Type B pancreatic cell (in vitro differentiated cells): Measurements from ENCODE around the gene ANKH. TPM values are rescaled to one million over a fixed set of nuclear protein-coding genes. Genes with fewer than 3 reads are reported as not detected.

ENCODE experiments used
- DNase-seq: peaks from one replicate; pipeline ENCODE4 v3.0.0; 2021; ENCODE audit warnings: mixed read lengths; ENCODE audit not compliant: unreplicated experiment; ENCODE audit errors: extremely low spot score
- H3K27ac Mint-ChIP-seq: 2 replicates; pipeline ENCODE4 v1.8.0; 2021; ENCODE audit warnings: mild to moderate bottlenecking, mixed read lengths
- H3K27me3 Mint-ChIP-seq: 2 replicates; pipeline ENCODE4 v1.8.0; 2021; ENCODE audit warnings: mixed read lengths
- H3K36me3 Mint-ChIP-seq: 2 replicates; pipeline ENCODE4 v1.8.0; 2021; ENCODE audit warnings: mixed read lengths
- H3K4me1 Mint-ChIP-seq: one replicate; pipeline ENCODE4 v1.8.0; 2021; ENCODE audit warnings: mixed read lengths; ENCODE audit not compliant: unreplicated experiment
- H3K4me3 Mint-ChIP-seq: 2 replicates; pipeline ENCODE4 v1.8.0; 2021; ENCODE audit warnings: mild to moderate bottlenecking, mixed read lengths
- H3K9me3 Mint-ChIP-seq: 2 replicates; pipeline ENCODE4 v1.8.0; 2021; ENCODE audit warnings: mixed read lengths
- CTCF ChIP-seq: fragments of 200-600 bp; sonication (generic); conservative IDR thresholded peaks from 2 replicates; pipeline ENCODE4 v1.5.0; 2021; ENCODE audit warnings: antibody characterized with exemption, mild to moderate bottlenecking
- total RNA-seq: library from RNA; stranded (reverse); gene quantifications from 2 replicates; pipeline ENCODE4 v1.2.1, GENCODE V29; 2021; ENCODE audit warnings: low replicate concordance

The ANKH gene
- total RNA-seq, 1 donor from 2014 or later: 41.1 TPM

GRCh38 chr5:14869668-14870164, 1.9 kb downstream of the ANKH start:
- Mint-ChIP-seq H3K4me3 (peak overlapping the region; percentile 90), H3K9me3 (no peaks in the 10 kb centered on the region), H3K4me1 (peaks cover 14% of the 10 kb centered on the region), H3K27ac (peak overlapping the region; percentile 33), H3K36me3 (peaks cover 3% of the 10 kb centered on the region), H3K27me3 (peaks cover 27% of the 10 kb centered on the region)
- DNase-seq: no peak
- TF ChIP-seq CTCF: no peak

- H3K4me1 Mint-ChIP-seq: peaks cover 14% of the 10 kb centered on the region
- no peak overlapping the region for H3K27ac Mint-ChIP-seq
- TF ChIP-seq CTCF: no peak
- peaks cover 27% of the 10 kb centered on the region for H3K27me3 Mint-ChIP-seq
- H3K4me3 Mint-ChIP-seq: peak overlapping the region; percentile 90
- H3K36me3 Mint-ChIP-seq: peaks cover 4% of the 10 kb centered on the region
- no peaks in the 10 kb centered on the region for H3K9me3 Mint-ChIP-seq
- no peak for DNase-seq
Measured at GRCh38 chr5:14869233-14869632, 2.3 kb downstream of the ANKH start.

- no peak for TF ChIP-seq CTCF
- DNase-seq: no peak
- Mint-ChIP-seq H3K4me1 (peaks cover 14% of the 10 kb centered on the region), H3K27ac (no peak overlapping the region), H3K9me3 (no peaks in the 10 kb centered on the region), H3K27me3 (peaks cover 27% of the 10 kb centered on the region), H3K4me3 (peak overlapping the region; percentile 90), H3K36me3 (peaks cover 6% of the 10 kb centered on the region)
Measured at GRCh38 chr5:14868771-14869170, 2.8 kb downstream of the ANKH start.

GRCh38 chr5:14864181-14864812, 7.3 kb downstream of the ANKH start:
- Mint-ChIP-seq H3K27me3 (peaks cover 10% of the 10 kb centered on the region), H3K4me1 (peaks cover 35% of the 10 kb centered on the region), H3K27ac (no peak overlapping the region), H3K36me3 (peaks cover 9% of the 10 kb centered on the region), H3K4me3 (no peak overlapping the region), H3K9me3 (no peaks in the 10 kb centered on the region)
- no peak for TF ChIP-seq CTCF
- no peak for DNase-seq

- Mint-ChIP-seq H3K4me1 (peaks cover 28% of the 10 kb centered on the region), H3K9me3 (no peaks in the 10 kb centered on the region), H3K27me3 (peaks cover 3% of the 10 kb centered on the region), H3K36me3 (peaks cover 9% of the 10 kb centered on the region), H3K4me3 (no peak overlapping the region), H3K27ac (no peak overlapping the region)
- DNase-seq: no peak
- no peak for TF ChIP-seq CTCF
Measured at GRCh38 chr5:14863105-14863504, 8.5 kb downstream of the ANKH start.
